Right lobe of liver (tissue), 6 donors: Measurements from ENCODE around the gene ZNF814. TPM values are rescaled to one million over a fixed set of nuclear protein-coding genes. Genes with fewer than 3 reads are reported as not detected.
"Not testable (repeated sequence)": the region's sequence is repeated elsewhere in the genome, so short reads cannot be mapped to it uniquely, and the experiment has no call there.

Source experiments
- ATAC-seq, 4 donors: fragments of 200-7000 bp; cut with Tn5 transposase; one replicate each; pipeline ENCODE4 v1.9.1; 2020; ENCODE audit warnings: mild to moderate bottlenecking in 4 of 4, moderate library complexity in 4 of 4
- DNase-seq, 3 donors: peaks; one replicate each; pipeline ENCODE4 v3.0.0-alpha.2; 2020
- H3K27ac ChIP-seq, 3 donors: fragments of 200-600 bp; one replicate each; pipeline ENCODE4 v1.8.0; 2022
- H3K27me3 ChIP-seq, 2 donors: fragments of 200-600 bp; one replicate each; pipeline ENCODE4 v1.8.0; 2022
- H3K36me3 ChIP-seq, 4 donors: fragments of 200-600 bp; sonication (generic) in 1 of 4; one replicate each; pipeline versions ENCODE4 v1.5.1 to v1.8.0; 2017 to 2022; ENCODE audit warnings: control low read depth in 1 of 4
- H3K4me1 ChIP-seq, 4 donors: fragments of 200-600 bp; sonication (generic) in 1 of 4; one replicate each; pipeline versions ENCODE4 v1.5.1 to v1.8.0; 2017 to 2022; ENCODE audit warnings: control low read depth in 1 of 4
- H3K4me3 ChIP-seq, 3 donors: fragments of 200-600 bp; one replicate each; pipeline ENCODE4 v1.8.0; 2022
- H3K9me3 ChIP-seq, 4 donors: fragments of 200-600 bp; sonication (generic) in 1 of 4; one replicate each; pipeline versions ENCODE4 v1.5.1 to v1.8.0; 2017 to 2022; ENCODE audit warnings: control low read depth in 1 of 4
- CTCF ChIP-seq, 4 donors: fragments of 200-600 bp in 3 of 4; fragments of 450-650 bp in 1 of 4; IDR thresholded peaks; one replicate each; pipeline versions ENCODE4 v1.5.1 to v1.8.0; 2016 to 2022; ENCODE audit warnings: antibody characterized with exemption in 4 of 4, mild to moderate bottlenecking in 2 of 4
- POLR2A ChIP-seq: fragments of 450-650 bp; IDR thresholded peaks from one replicate; pipeline ENCODE4 v1.6.1; 2017; ENCODE audit warnings: antibody characterized with exemption, mild to moderate bottlenecking
- WGBS: methylation state at CpG from one replicate; pipeline ENCODE4 v1.1.6; 2018; ENCODE audit warnings: low coverage, low lambda C conversion rate; ENCODE audit not compliant: insufficient coverage; ENCODE audit errors: missing lambda C conversion rate; 5-methylcytosine and 5-hydroxymethylcytosine counted together
- intact Hi-C, 2 donors: fragments of 100-400 bp; cut with DNase I; formaldehyde crosslinking; loops; one replicate each; pipeline versions ENCODE4 v1.11.2 to v1.14.1; 2022
- total RNA-seq, 6 experiments: library from RNA; depleted of rRNA in 2 of 6; stranded (reverse); fragments of >200 nt in 2 of 6; fragmentation: NEBNext Ultra II Directional in 3 of 6; extraction: Animal tissue kit (Norgen Biotek cat#: 25700) in 3 of 6; gene quantifications; one replicate each; pipeline versions ENCODE4 v1.1.0 to v1.2.4, GENCODE V29; 2016 to 2023
- donor health status: DM: no; HTN: yes; CAD: no.
- donor health status: DM: no; HTN: no; CAD: no.
- donor health status: DM: no; HTN: no; CAD: no.
- donor health status: DM: no; HTN: yes; CAD: no.
- donor health status: DM: no; HTN: yes; CAD: no.

Gene ZNF814
- total RNA-seq, 6 experiments from 2014 or later: 5.1 to 11.7 (median 8.7) TPM

GRCh38 chr19:57867868-57868492, 20.9 kb downstream of the ZNF814 start:
- peaks cover 0 to 34% (median 4%) of the 10 kb centered on the region in 4 donors for H3K36me3 ChIP-seq
- 86% methylated on average over 5 of the region's 7 CpGs for WGBS
- TF ChIP-seq CTCF (IDR thresholded peaks at IDR 0.05): no peak
- no peak for TF ChIP-seq POLR2A
- no peak overlapping the region for H3K27ac ChIP-seq
- H3K4me1 ChIP-seq: no peaks in the 10 kb centered on the region
- intact Hi-C loops: no loop called here
- no peaks in the 10 kb centered on the region for H3K27me3 ChIP-seq
- peaks cover 0 to 19% (median 2%) of the 10 kb centered on the region in 4 donors for H3K9me3 ChIP-seq
- ATAC-seq: no peak
- DNase-seq: no peak
- H3K4me3 ChIP-seq: no peak overlapping the region

- intact Hi-C loops, H3K4me3 ChIP-seq, H3K9me3 ChIP-seq, H3K4me1 ChIP-seq, H3K27ac ChIP-seq, H3K27me3 ChIP-seq, ATAC-seq, DNase-seq: not testable (repeated sequence)
- 93% methylated on average over 3 of the region's 3 CpGs for WGBS
- H3K36me3 ChIP-seq: peaks cover 0 to 57% (median 13%) of the 10 kb centered on the region in 4 donors
Measured at GRCh38 chr19:57862351-57862750, 26.5 kb downstream of the ZNF814 start.

- ATAC-seq, H3K4me3 ChIP-seq, intact Hi-C loops, H3K27me3 ChIP-seq, H3K27ac ChIP-seq, DNase-seq, H3K9me3 ChIP-seq: not testable (repeated sequence)
- peaks cover 0 to 26% (median 0%) of the 10 kb centered on the region in 4 donors for H3K4me1 ChIP-seq
- WGBS: 60% methylated on average over 1 of the region's 2 CpGs
- peaks cover 0 to 19% (median 7%) of the 10 kb centered on the region in 4 donors for H3K36me3 ChIP-seq
Measured at GRCh38 chr19:57854117-57854516, 34.7 kb downstream of the ZNF814 start.

- WGBS: 62% methylated on average over 3 of the region's 6 CpGs
- H3K4me1 ChIP-seq: peaks cover 0 to 28% (median 0%) of the 10 kb centered on the region in 4 donors
- intact Hi-C loops, DNase-seq, H3K9me3 ChIP-seq, H3K27me3 ChIP-seq, H3K36me3 ChIP-seq, H3K4me3 ChIP-seq, H3K27ac ChIP-seq: not testable (repeated sequence)
- peak in 3 of 4 donors; percentile 5 to 63 (median 34) for ATAC-seq
Measured at GRCh38 chr19:57851812-57852603, 36.8 kb downstream of the ZNF814 start.

GRCh38 chr19:57850553-57851017, 38.3 kb downstream of the ZNF814 start:
- peaks cover 0 to 30% (median 0%) of the 10 kb centered on the region in 4 donors for H3K4me1 ChIP-seq
- no peaks in the 10 kb centered on the region for H3K27me3 ChIP-seq
- H3K4me3 ChIP-seq: peak overlapping the region; percentile 73 to 87 (median 83)
- no peaks in the 10 kb centered on the region for H3K9me3 ChIP-seq
- WGBS: 28% methylated on average over 11 of the region's 11 CpGs
- ATAC-seq: peak in 1 of 4 donors; percentile 6
- peak overlapping the region in 1 of 3 donors; percentile 65 for H3K27ac ChIP-seq
- peaks cover 0 to 2% (median 0%) of the 10 kb centered on the region in 4 donors for H3K36me3 ChIP-seq
- intact Hi-C loops: no loop called here
- TF ChIP-seq CTCF (IDR thresholded peaks at IDR 0.05) (no peak), POLR2A (no peak)
- no peak for DNase-seq
